T-helper 1 cell treated with Interleukin-12 subunit alpha and Interleukin-12 subunit beta and Interleukin-4 antibody, amounts not matched to agents 30 ng/mL and 1 ng/mL, for 36 hours (primary cell): Measurements from ENCODE around the gene CCDC32. TPM values are rescaled to one million over a fixed set of nuclear protein-coding genes. Genes with fewer than 3 reads are reported as not detected.
"Not testable (repeated sequence)": the region's sequence is repeated elsewhere in the genome, so short reads cannot be mapped to it uniquely, and the experiment has no call there.

Source experiments
- intact Hi-C: fragments of 100-400 bp; cut with micrococcal nuclease; formaldehyde crosslinking; loops from one replicate; pipeline ENCODE4 v1.15.1; 2024
- total RNA-seq: library from RNA; stranded (reverse); gene quantifications from 2 replicates; pipeline ENCODE4 v1.2.3, GENCODE V29; 2022

CCDC32 gene, protein sequence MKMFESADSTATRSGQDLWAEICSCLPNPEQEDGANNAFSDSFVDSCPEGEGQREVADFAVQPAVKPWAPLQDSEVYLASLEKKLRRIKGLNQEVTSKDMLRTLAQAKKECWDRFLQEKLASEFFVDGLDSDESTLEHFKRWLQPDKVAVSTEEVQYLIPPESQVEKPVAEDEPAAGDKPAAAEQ
- total RNA-seq = 34.9 and 37.1 TPM in 2 replicates

DNA sequence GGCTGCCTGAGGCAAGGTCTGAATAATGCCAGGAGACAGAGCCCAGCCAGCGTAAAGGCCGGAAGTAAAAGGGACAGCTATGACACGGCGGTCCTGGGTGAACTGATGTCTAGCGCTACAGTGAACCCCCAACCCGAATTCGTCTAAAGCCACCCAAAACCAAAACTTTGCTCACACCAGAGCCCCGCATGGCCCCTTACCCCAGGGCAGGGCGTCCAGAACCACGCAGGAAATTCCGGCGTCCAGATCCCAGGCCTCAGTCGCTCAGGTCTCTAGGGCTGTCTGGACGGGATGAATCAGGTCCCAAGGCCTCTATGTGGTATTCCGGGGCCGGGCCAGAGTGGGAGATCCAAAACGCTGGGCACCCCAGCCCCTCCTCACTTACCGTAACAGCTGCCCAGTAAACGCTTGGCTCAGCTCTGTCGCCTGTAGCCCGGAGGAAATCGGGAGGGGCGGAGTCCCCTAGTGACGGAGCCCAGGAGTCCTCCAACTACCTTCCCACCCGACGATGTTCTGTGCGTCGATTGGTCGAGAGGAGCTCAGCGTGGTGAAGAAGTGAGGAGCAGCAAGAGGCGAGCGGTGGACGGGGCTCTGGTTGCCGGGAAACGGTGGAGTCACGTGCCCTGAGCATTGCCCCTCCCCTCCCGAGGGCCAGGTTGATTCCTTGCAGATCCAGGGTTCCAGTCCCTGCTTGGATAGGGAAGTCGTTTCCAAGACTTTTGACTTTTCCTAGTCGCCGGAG lies at the start of gene CCDC32:
Gene CCDC32, minus strand, starts transcription at position 452 of the 742 bp plus-strand sequence. CDS start 2,027 bp downstream, outside the sequence.
- intact Hi-C loops = loop anchor here (1.0 to 5.0 kb wide), 15 partner anchors 25 to 1983 kb away; partner anchors contain the start of genes BAHD1, CHAC1, CHST14 and DISP2

DNA sequence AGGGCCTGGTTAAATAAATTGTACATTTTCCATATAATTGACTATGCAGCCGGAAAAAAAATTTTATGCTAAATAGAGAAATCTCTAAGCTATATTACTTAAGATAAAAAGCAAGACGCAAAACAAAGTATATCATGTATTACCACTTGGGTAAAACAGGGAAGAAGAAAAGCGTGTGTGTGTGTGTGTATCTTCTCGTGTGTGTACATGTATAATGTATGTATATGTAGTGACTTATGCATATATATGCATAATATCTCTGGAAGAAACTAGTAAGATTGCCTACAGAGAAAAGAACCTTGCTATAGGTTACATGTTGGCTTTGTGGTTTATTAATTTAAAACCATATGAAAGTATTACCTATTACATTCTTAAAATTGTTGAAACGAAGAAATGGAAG lies 48.2 kb upstream of the CCDC32 start:
- intact Hi-C loops = no loop called here

- intact Hi-C loops = no loop called here
Measured at GRCh38 chr15:40603935-40604334, 39.1 kb upstream of the CCDC32 start.

- intact Hi-C loops = no loop called here
Measured at GRCh38 chr15:40600956-40601355, 36.1 kb upstream of the CCDC32 start.

GRCh38 chr15:40598672-40599071 lies 33.8 kb upstream of the CCDC32 start:
- intact Hi-C loops = loop anchor here (10.0 kb wide), 1 partner anchor 296 kb away; the partner anchor contains the start of gene VPS18

GRCh38 chr15:40598126-40598525 lies 33.3 kb upstream of the CCDC32 start:
- intact Hi-C loops = loop anchor here (10.0 kb wide), 1 partner anchor 297 kb away; the partner anchor contains the start of gene VPS18

- intact Hi-C loops = loop anchor here (10.0 kb wide), 1 partner anchor 298 kb away; the partner anchor contains the start of gene VPS18
Measured at GRCh38 chr15:40597024-40597423, 32.2 kb upstream of the CCDC32 start.

DNA sequence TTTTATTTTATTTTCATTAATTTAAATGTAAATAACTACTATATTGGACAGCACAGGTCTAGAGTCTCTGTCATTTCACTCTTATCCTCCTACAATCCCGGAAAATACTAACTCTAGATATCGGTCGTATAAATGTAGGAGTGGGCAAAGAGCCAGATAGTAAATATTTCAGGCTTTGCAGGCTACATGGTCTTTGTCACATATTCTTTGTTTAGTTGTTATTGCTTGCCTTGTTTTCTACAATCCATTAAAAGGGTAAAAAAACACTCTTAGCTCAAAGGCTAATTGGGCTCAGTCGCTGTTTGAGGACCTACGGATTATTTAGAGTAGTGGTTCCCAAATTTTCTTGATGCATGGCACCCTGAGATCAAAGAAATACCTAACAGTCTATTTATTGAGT lies 30.9 kb upstream of the CCDC32 start:
- intact Hi-C loops = loop anchor here (2.0 to 10.0 kb wide), 3 partner anchors 159 to 519 kb away; partner anchors contain the start of genes RMDN3 and VPS18

DNA sequence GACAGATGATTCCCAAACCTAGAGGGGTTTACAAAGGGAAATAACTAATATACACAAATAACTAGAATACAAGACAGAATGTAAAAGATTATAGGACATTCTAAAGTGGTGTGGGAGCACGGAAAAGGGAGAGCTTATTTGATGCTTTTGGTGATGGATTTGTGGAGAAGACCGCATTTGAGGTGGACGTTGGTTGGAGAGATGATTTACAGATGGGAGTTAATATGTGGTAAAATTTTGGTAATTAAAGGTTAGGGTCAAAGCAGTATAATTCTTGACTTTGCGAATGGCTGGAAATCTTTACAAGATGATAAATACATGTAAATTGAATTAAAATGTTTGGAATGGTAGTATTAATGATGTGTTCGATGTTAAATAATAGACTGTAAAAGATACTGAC lies 30.4 kb upstream of the CCDC32 start:
- intact Hi-C loops = loop anchor here (2.0 to 10.0 kb wide), 3 partner anchors 160 to 520 kb away; partner anchors contain the start of genes RMDN3 and VPS18

- intact Hi-C loops = loop anchor here (1.0 to 10.0 kb wide), 9 partner anchors 25 to 520 kb away; partner anchors contain the start of genes CCDC32, DNAJC17, KNSTRN and RMDN3
Measured at GRCh38 chr15:40594429-40594836, 29.6 kb upstream of the CCDC32 start.

DNA sequence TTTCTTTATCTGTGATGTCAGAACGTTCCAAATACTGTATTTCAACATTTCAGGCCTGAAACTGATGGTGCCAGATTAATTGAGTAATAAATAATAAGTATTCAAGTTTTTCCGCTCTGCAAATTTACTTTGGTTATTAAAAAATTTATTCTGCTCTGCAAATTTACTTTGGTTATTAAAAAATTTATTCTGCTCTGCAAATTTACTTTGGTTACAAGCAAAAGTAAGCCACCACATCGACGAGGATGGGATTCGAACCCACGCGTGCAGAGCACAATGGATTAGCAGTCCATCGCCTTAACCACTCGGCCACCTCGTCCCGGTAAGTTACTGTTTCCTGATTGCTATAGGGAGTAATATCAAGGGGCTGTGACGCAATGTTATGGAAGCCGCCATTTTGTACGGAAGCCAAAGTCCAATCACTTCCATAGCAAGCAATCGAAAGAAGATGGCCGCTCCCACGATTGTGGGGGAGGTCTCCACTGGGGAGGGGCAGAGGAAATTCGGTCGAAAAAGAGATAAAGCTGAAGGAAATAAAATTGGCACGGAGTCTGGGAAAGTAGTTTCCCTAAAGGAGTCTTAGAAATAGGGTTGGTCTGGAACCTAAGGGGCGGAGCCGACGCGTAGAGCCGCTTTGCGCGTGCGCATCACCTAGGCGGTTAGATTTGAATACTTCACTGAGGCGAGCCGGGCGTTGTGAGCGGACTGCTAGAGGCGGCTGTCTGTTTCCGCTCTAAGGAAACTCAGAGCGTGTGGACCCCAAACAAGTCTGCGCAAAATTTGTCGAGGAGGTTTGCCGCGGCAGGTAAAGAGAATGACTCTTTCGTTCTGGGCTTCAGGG lies 29.0 kb upstream of the CCDC32 start, which contains the start of gene KNL1:
Gene KNL1, plus strand, starts transcription at position 662 of the 841 bp plus-strand sequence. CDS start 8,683 bp downstream, outside the sequence.
- intact Hi-C loops = loop anchor here (1.0 to 10.0 kb wide), 9 partner anchors 25 to 521 kb away; partner anchors contain the start of genes CCDC32, DNAJC17, KNSTRN and RMDN3

DNA sequence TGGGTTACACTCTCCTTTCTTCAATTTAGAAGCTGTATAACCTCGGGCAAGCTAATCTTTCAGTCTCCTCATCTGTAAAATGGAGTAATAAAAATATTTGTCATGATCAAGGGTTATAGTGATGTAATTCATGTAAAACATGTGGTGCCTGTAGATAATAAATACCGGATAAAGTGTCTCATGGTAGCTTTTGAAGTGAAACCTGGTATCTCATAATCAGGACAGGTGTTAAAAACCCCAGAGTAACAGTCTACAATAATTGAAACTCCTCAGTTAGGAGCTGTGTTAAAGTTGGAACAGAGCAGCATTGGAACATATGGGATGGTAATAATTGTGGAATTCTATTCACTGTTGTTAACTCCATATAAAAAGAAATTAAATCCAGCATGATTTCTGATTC lies 28.3 kb upstream of the CCDC32 start:
- intact Hi-C loops = loop anchor here (5.0 to 10.0 kb wide), 2 partner anchors 84 to 302 kb away; partner anchors contain the start of gene VPS18

GRCh38 chr15:40591389-40591788 lies 26.5 kb upstream of the CCDC32 start:
- intact Hi-C loops = loop anchor here (5.0 to 10.0 kb wide), 2 partner anchors 86 to 303 kb away; partner anchors contain the start of gene VPS18

- intact Hi-C loops = loop anchor here (5.0 to 10.0 kb wide), 2 partner anchors 87 to 304 kb away; partner anchors contain the start of gene VPS18
Measured at GRCh38 chr15:40590667-40591050, 25.8 kb upstream of the CCDC32 start.

- intact Hi-C loops = no loop called here
Measured at GRCh38 chr15:40584191-40584590, 19.3 kb upstream of the CCDC32 start.

DNA sequence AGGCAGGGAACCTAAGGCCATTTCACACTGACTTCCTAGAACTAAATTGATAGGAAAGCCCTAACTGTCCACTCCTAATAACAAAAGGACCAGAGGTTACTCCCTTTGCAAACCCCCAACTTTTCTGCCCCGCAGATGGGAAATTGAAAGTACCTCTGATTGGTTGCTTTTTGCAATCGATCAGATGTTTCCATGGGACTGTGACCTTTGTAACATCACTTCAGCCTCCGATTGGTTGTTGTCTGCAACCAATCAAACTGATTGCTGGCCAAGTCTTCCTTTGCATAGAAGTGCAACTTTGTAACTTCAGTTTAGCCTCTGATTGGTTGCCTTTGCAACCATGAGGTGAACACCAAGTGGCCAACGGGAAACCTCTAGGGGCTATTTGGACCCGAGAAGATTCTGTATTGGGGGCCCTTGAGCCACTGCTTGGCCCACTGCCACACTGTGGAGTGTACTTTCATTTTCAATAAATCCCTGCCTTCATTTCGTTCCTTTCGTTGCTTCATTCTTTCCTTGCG lies 17.9 kb upstream of the CCDC32 start:
- intact Hi-C loops = no loop called here

- intact Hi-C loops = not testable (repeated sequence)
Measured at GRCh38 chr15:40581796-40582195, 17.0 kb upstream of the CCDC32 start.

DNA sequence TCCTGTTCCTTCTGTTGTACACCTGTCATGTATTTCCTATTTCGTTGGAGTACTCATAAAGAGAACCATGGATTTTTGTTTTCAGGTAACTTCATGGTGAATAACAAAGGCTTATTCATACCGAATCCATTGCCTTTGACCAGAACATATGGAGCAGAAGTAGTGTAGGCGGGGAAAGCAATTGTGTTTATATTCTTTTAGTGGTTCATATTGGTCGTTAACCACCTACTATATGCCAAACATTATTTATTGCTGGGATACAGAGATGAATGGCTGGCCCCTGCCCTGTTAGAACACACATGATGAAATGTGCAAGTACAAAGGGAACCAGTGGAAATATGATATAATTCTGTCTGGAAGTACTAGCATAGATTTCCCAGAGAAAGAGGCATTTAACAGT lies 14.1 kb upstream of the CCDC32 start:
- intact Hi-C loops = no loop called here

- intact Hi-C loops = not testable (repeated sequence)
Measured at GRCh38 chr15:40576914-40577313, 12.1 kb upstream of the CCDC32 start.

DNA sequence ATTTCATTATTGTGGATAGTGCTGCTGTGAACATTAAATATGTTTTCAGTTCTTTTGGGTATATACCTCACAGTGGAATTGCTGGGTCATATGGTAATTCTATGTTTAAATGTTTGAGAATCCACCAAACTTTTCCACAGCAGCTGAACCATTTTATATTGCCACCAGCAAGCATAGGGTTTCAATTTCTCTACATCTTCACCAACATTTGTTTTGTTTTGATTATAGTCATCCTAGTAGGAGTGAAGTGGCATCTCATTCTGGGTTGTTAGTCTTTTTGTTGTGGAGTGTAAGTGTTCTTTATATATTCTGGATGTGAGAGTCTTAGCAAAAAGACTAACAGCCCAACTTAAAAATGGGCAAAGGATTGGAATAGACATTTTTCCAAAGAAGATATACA lies 10.3 kb upstream of the CCDC32 start:
- intact Hi-C loops = no loop called here
